Fibroblast of skin of back (primary cell): Measurements from ENCODE around the gene ADGRF5. TPM values are rescaled to one million over a fixed set of nuclear protein-coding genes. Genes with fewer than 3 reads are reported as not detected.

Experiments used
- DNase-seq: peaks from one replicate; pipeline ENCODE4 v3.0.0-alpha.2; 2013
- polyA plus RNA-seq, 2 experiments: library from polyadenylated mRNA; unstranded; fragments of 120-200 nt; gene quantifications; one replicate each; pipeline ENCODE4 v1.2.1, GENCODE V29; 2013; ENCODE audit not compliant: insufficient read length in 2 of 2

ADGRF5 gene
- polyA plus RNA-seq (2013, experiment 1 of 2; ENCODE audit: insufficient read length): 0.47 TPM
- polyA plus RNA-seq (2013, experiment 2 of 2; ENCODE audit: insufficient read length): 0.69 TPM

GRCh38 chr6:46921731-46922130 is at the start of gene ADGRF5:
Gene ADGRF5 (minus strand): TSS chr6:46921938. CDS start chr6:46906762, 15,176 bp downstream.
- DNase-seq: no peak

- DNase-seq: no peak
Observed at GRCh38 chr6:46969206-46969605, 47.5 kb upstream of the ADGRF5 start.

GRCh38 chr6:46967826-46968349 is 46.1 kb upstream of the ADGRF5 start:
- no peak for DNase-seq

GRCh38 chr6:46964716-46965519 is 43.2 kb upstream of the ADGRF5 start:
- peak; percentile 35 for DNase-seq

GRCh38 chr6:46963626-46964025 is 41.9 kb upstream of the ADGRF5 start:
- peak; percentile 60 for DNase-seq

GRCh38 chr6:46963039-46963438 is 41.3 kb upstream of the ADGRF5 start:
- DNase-seq: no peak

- no peak for DNase-seq
Observed at GRCh38 chr6:46961711-46962110, 40.0 kb upstream of the ADGRF5 start.

GRCh38 chr6:46961232-46961631 is 39.5 kb upstream of the ADGRF5 start:
- no peak for DNase-seq

- no peak for DNase-seq
Observed at GRCh38 chr6:46959419-46959818, 37.7 kb upstream of the ADGRF5 start.

GRCh38 chr6:46956409-46956808 is 34.7 kb upstream of the ADGRF5 start:
- DNase-seq: no peak

GRCh38 chr6:46954837-46955451 is 33.2 kb upstream of the ADGRF5 start:
- no peak for DNase-seq

- DNase-seq: no peak
Observed at GRCh38 chr6:46953921-46954320, 32.2 kb upstream of the ADGRF5 start.

GRCh38 chr6:46949632-46950280 is 28.0 kb upstream of the ADGRF5 start:
- no peak for DNase-seq

GRCh38 chr6:46948699-46949098 is 27.0 kb upstream of the ADGRF5 start:
- DNase-seq: peak; percentile 60

- DNase-seq: no peak
Observed at GRCh38 chr6:46947497-46947896, 25.8 kb upstream of the ADGRF5 start.

- no peak for DNase-seq
Observed at GRCh38 chr6:46940433-46941226, 18.9 kb upstream of the ADGRF5 start.

GRCh38 chr6:46937642-46938041 is 15.9 kb upstream of the ADGRF5 start:
- DNase-seq: no peak

- DNase-seq: no peak
Observed at GRCh38 chr6:46935687-46936086, 13.9 kb upstream of the ADGRF5 start.

GRCh38 chr6:46933751-46934150 is 12.0 kb upstream of the ADGRF5 start:
- DNase-seq: peak; percentile 12

- DNase-seq: peak; percentile 78
Observed at GRCh38 chr6:46932526-46933319, 11.0 kb upstream of the ADGRF5 start.

- DNase-seq: no peak
Observed at GRCh38 chr6:46931416-46931815, 9.7 kb upstream of the ADGRF5 start.
